CD4-positive, CD25-positive, alpha-beta regulatory T cell (primary cell): Measurements from ENCODE around the gene PHACTR1. TPM values are rescaled to one million over a fixed set of nuclear protein-coding genes. Genes with fewer than 3 reads are reported as not detected.

Experiments
- ATAC-seq, 2 donors: fragments of 150-1000 bp; cut with Tn5 transposase; one replicate each; pipeline ENCODE4 v1.10.0; 2021; ENCODE audit warnings: low read depth in 2 of 2, moderate number of reproducible peaks in 2 of 2, moderate library complexity in 1 of 2
- DNase-seq, 3 donors: peaks; one replicate each; pipeline versions ENCODE4 v3.0.0 to v3.0.0-alpha.2; 2012 to 2022; ENCODE audit warnings: mixed read lengths in 1 of 3
- H3K27ac ChIP-seq: one replicate; pipeline ENCODE4 v1.7.0; 2013; ENCODE audit warnings: mild to moderate bottlenecking, low read length; ENCODE audit not compliant: insufficient read depth, poor library complexity, severe bottlenecking
- H3K27me3 ChIP-seq: one replicate; pipeline ENCODE4 v1.7.0; 2013; ENCODE audit warnings: low read length; ENCODE audit not compliant: control insufficient read depth, insufficient read depth
- H3K36me3 ChIP-seq: one replicate; pipeline ENCODE4 v1.7.0; 2013; ENCODE audit warnings: mild to moderate bottlenecking, low read length, moderate library complexity; ENCODE audit not compliant: control insufficient read depth, insufficient read depth
- H3K4me1 ChIP-seq: 2 replicates; pipeline ENCODE4 v1.7.0; 2013; ENCODE audit warnings: mild to moderate bottlenecking, low read length; ENCODE audit not compliant: insufficient read depth, control insufficient read depth, poor library complexity, severe bottlenecking
- H3K4me3 ChIP-seq: one replicate; pipeline ENCODE4 v1.7.0; 2013; ENCODE audit warnings: low read depth, mild to moderate bottlenecking, low read length, moderate library complexity
- H3K9me3 ChIP-seq, 2 experiments: 1 replicate in 1 of 2; 2 replicates in 1 of 2; pipeline ENCODE4 v1.7.0; 2013; ENCODE audit warnings: low read length in 2 of 2, mild to moderate bottlenecking in 1 of 2, moderate library complexity in 1 of 2; ENCODE audit not compliant: control insufficient read depth in 2 of 2
- H3K27ac Mint-ChIP-seq, 3 donors: one replicate each; pipeline ENCODE4 v1.8.0; 2020 to 2022; ENCODE audit warnings: mild to moderate bottlenecking in 3 of 3, mixed read lengths in 3 of 3, moderate library complexity in 2 of 3
- H3K27me3 Mint-ChIP-seq: one replicate; pipeline ENCODE4 v1.8.0; 2022; ENCODE audit warnings: mild to moderate bottlenecking, mixed read lengths
- H3K36me3 Mint-ChIP-seq: one replicate; pipeline ENCODE4 v1.8.0; 2020; ENCODE audit warnings: mixed read lengths
- H3K4me1 Mint-ChIP-seq, 4 donors: one replicate each; pipeline ENCODE4 v1.8.0; 2020 to 2022; ENCODE audit warnings: mixed read lengths in 4 of 4, mild to moderate bottlenecking in 1 of 4
- H3K4me3 Mint-ChIP-seq, 4 donors: one replicate each; pipeline ENCODE4 v1.8.0; 2020 to 2022; ENCODE audit warnings: mild to moderate bottlenecking in 4 of 4, mixed read lengths in 4 of 4, moderate library complexity in 3 of 4
- H3K9me3 Mint-ChIP-seq, 7 donors: one replicate each; pipeline ENCODE4 v1.8.0; 2020 to 2022; ENCODE audit warnings: mixed read lengths in 7 of 7, mild to moderate bottlenecking in 3 of 7, moderate library complexity in 2 of 7
- polyA plus RNA-seq, 4 donors: library from polyadenylated mRNA; unstranded; fragments of 300-500 nt; fragmentation: Illumina TruSeq; gene quantifications; one replicate each; pipeline ENCODE4 v1.2.3, GENCODE V29; 2021
- total RNA-seq: library from RNA; stranded (reverse); gene quantifications from one replicate; pipeline ENCODE4 v1.2.3, GENCODE V29; 2022

The PHACTR1 gene
- total and polyA plus RNA-seq, 5 donors from 2014 or later = 0.28 to 1.6 (median 0.38) TPM

GRCh38 chr6:13027207-13027606 lies 310.6 kb downstream of the PHACTR1 start:
- Mint-ChIP-seq H3K4me1 (no peaks in the 10 kb centered on the region), H3K27me3 (peaks cover 6% of the 10 kb centered on the region), H3K27ac (no peak overlapping the region), H3K9me3 (peaks cover 0 to 2% (median 0%) of the 10 kb centered on the region in 7 donors), H3K4me3 (no peak overlapping the region), H3K36me3 (no peaks in the 10 kb centered on the region)
- ATAC-seq (no peak), DNase-seq (no peak)
- Histone ChIP-seq H3K36me3 (no peaks in the 10 kb centered on the region), H3K4me1 (no peaks in the 10 kb centered on the region), H3K9me3 (no peaks in the 10 kb centered on the region), H3K27me3 (no peaks in the 10 kb centered on the region), H3K4me3 (no peak overlapping the region), H3K27ac (no peak overlapping the region)

DNA sequence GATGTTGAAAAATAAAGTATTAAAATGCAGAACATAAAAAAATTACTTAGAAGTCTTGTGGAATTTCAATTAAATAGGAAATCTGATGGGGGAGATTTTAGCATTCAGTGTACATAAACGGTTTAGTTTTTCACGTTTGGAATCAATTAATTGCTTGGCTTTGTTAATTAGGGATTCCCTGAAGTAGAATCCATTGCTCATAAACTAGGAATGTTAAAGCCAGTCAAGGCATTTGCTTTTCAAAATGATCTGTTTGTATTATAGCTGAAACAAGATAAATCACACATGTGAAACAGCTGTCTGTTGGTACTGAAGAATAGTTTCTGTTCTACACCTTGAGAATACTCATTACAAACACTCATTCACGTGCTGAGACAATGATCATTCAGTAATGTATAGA lies 313.8 kb downstream of the PHACTR1 start:
- Histone ChIP-seq H3K9me3 (no peaks in the 10 kb centered on the region), H3K27ac (no peak overlapping the region), H3K4me1 (no peaks in the 10 kb centered on the region), H3K4me3 (no peak overlapping the region), H3K27me3 (no peaks in the 10 kb centered on the region), H3K36me3 (no peaks in the 10 kb centered on the region)
- DNase-seq (no peak), ATAC-seq (no peak)
- peaks cover 0 to 2% (median 0%) of the 10 kb centered on the region in 7 donors for H3K9me3 Mint-ChIP-seq
- H3K27ac Mint-ChIP-seq = no peak overlapping the region
- no peaks in the 10 kb centered on the region for H3K36me3 Mint-ChIP-seq
- H3K4me3 Mint-ChIP-seq = no peak overlapping the region
- peaks cover 6% of the 10 kb centered on the region for H3K27me3 Mint-ChIP-seq
- H3K4me1 Mint-ChIP-seq = no peaks in the 10 kb centered on the region

- Mint-ChIP-seq H3K4me3 (no peak overlapping the region), H3K27ac (no peak overlapping the region), H3K9me3 (peaks cover 0 to 2% (median 0%) of the 10 kb centered on the region in 7 donors), H3K27me3 (peaks cover 13% of the 10 kb centered on the region), H3K4me1 (no peaks in the 10 kb centered on the region), H3K36me3 (no peaks in the 10 kb centered on the region)
- no peak overlapping the region for H3K27ac ChIP-seq
- ATAC-seq (no peak), DNase-seq (no peak)
- H3K36me3 ChIP-seq = no peaks in the 10 kb centered on the region
- H3K27me3 ChIP-seq = no peaks in the 10 kb centered on the region
- no peaks in the 10 kb centered on the region for H3K4me1 ChIP-seq
- no peaks in the 10 kb centered on the region for H3K9me3 ChIP-seq
- no peak overlapping the region for H3K4me3 ChIP-seq
Observed at GRCh38 chr6:13032566-13032965, 316.0 kb downstream of the PHACTR1 start.

DNA sequence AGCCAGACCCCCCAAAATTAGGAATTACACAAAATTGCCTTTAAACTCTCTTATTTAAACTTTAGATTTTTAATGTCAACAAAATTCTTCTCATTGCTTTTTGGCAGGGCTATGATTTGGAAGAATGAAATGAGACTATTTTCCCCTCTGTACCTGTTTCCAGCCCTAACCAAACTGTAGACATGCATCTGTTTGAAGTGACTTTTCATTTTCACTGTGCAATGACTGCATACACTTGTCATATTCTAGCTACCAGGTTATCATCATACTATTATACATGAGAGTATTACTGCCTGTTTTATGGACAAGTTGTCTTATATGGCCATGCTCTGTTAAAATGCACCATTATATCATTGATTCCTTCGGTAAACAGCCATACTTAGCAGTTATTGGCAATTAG lies 316.6 kb downstream of the PHACTR1 start:
- H3K9me3 Mint-ChIP-seq = peaks cover 0 to 2% (median 0%) of the 10 kb centered on the region in 7 donors
- H3K4me1 Mint-ChIP-seq = no peaks in the 10 kb centered on the region
- H3K4me3 Mint-ChIP-seq = no peak overlapping the region
- peaks cover 13% of the 10 kb centered on the region for H3K27me3 Mint-ChIP-seq
- H3K4me3 ChIP-seq = no peak overlapping the region
- H3K9me3 ChIP-seq = no peaks in the 10 kb centered on the region
- no peak overlapping the region for H3K27ac ChIP-seq
- no peak for ATAC-seq
- H3K36me3 Mint-ChIP-seq = no peaks in the 10 kb centered on the region
- no peak for DNase-seq
- no peaks in the 10 kb centered on the region for H3K36me3 ChIP-seq
- no peak overlapping the region for H3K27ac Mint-ChIP-seq
- H3K4me1 ChIP-seq = no peaks in the 10 kb centered on the region
- H3K27me3 ChIP-seq = no peaks in the 10 kb centered on the region

- DNase-seq = no peak
- H3K27ac Mint-ChIP-seq = no peak overlapping the region
- Histone ChIP-seq H3K27me3 (no peaks in the 10 kb centered on the region), H3K36me3 (no peaks in the 10 kb centered on the region), H3K27ac (no peak overlapping the region), H3K9me3 (no peaks in the 10 kb centered on the region), H3K4me3 (no peak overlapping the region), H3K4me1 (no peaks in the 10 kb centered on the region)
- ATAC-seq = no peak
- no peak overlapping the region for H3K4me3 Mint-ChIP-seq
- H3K9me3 Mint-ChIP-seq = peaks cover 0 to 2% (median 0%) of the 10 kb centered on the region in 7 donors
- peaks cover 10% of the 10 kb centered on the region for H3K27me3 Mint-ChIP-seq
- H3K4me1 Mint-ChIP-seq = no peaks in the 10 kb centered on the region
- H3K36me3 Mint-ChIP-seq = no peaks in the 10 kb centered on the region
Observed at GRCh38 chr6:13034316-13034715, 317.7 kb downstream of the PHACTR1 start.

GRCh38 chr6:13035606-13036005 lies 319.0 kb downstream of the PHACTR1 start:
- Histone ChIP-seq H3K36me3 (no peaks in the 10 kb centered on the region), H3K4me1 (no peaks in the 10 kb centered on the region), H3K27me3 (no peaks in the 10 kb centered on the region), H3K4me3 (no peak overlapping the region), H3K27ac (no peak overlapping the region), H3K9me3 (no peaks in the 10 kb centered on the region)
- Mint-ChIP-seq H3K4me1 (no peaks in the 10 kb centered on the region), H3K27me3 (peaks cover 7% of the 10 kb centered on the region), H3K27ac (no peak overlapping the region), H3K4me3 (no peak overlapping the region), H3K9me3 (peaks cover 0 to 2% (median 0%) of the 10 kb centered on the region in 7 donors), H3K36me3 (no peaks in the 10 kb centered on the region)
- no peak for ATAC-seq
- no peak for DNase-seq

DNA sequence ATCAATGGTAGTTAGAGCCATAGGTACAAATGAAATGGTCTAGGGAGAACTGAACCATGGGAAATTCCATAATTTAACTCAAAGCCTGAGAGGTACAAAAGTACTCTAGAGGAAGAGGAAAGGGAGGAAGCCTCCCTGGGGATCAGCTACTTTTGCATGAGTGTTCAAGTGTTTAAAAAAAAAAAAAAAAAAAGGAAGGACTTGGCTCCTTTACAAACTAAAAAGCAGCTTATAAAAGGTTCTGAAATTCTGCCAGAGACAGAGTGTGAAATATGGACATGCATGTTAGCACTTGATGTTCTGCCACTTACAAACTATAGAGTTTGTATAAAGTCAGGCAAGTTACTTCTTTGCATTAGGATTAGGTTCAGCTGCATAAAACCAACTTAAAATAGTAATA lies 321.7 kb downstream of the PHACTR1 start:
- Mint-ChIP-seq H3K36me3 (no peaks in the 10 kb centered on the region), H3K27ac (no peak overlapping the region), H3K9me3 (peaks cover 0 to 3% (median 1%) of the 10 kb centered on the region in 7 donors), H3K27me3 (peaks cover 11% of the 10 kb centered on the region), H3K4me3 (no peak overlapping the region), H3K4me1 (no peaks in the 10 kb centered on the region)
- Histone ChIP-seq H3K4me1 (no peaks in the 10 kb centered on the region), H3K27ac (no peak overlapping the region), H3K36me3 (no peaks in the 10 kb centered on the region), H3K27me3 (no peaks in the 10 kb centered on the region), H3K4me3 (no peak overlapping the region), H3K9me3 (no peaks in the 10 kb centered on the region)
- no peak for ATAC-seq
- no peak for DNase-seq

- Mint-ChIP-seq H3K4me3 (no peak overlapping the region), H3K27ac (no peak overlapping the region), H3K36me3 (no peaks in the 10 kb centered on the region), H3K4me1 (no peaks in the 10 kb centered on the region), H3K9me3 (peaks cover 0 to 3% (median 1%) of the 10 kb centered on the region in 7 donors), H3K27me3 (peaks cover 11% of the 10 kb centered on the region)
- DNase-seq = no peak
- H3K27ac ChIP-seq = no peak overlapping the region
- no peak for ATAC-seq
- H3K9me3 ChIP-seq = no peaks in the 10 kb centered on the region
- no peaks in the 10 kb centered on the region for H3K4me1 ChIP-seq
- H3K27me3 ChIP-seq = no peaks in the 10 kb centered on the region
- H3K4me3 ChIP-seq = no peak overlapping the region
- H3K36me3 ChIP-seq = no peaks in the 10 kb centered on the region
Observed at GRCh38 chr6:13038741-13039190, 322.2 kb downstream of the PHACTR1 start.
